ENCODE measurements around the gene ENTPD1.

DNA sequence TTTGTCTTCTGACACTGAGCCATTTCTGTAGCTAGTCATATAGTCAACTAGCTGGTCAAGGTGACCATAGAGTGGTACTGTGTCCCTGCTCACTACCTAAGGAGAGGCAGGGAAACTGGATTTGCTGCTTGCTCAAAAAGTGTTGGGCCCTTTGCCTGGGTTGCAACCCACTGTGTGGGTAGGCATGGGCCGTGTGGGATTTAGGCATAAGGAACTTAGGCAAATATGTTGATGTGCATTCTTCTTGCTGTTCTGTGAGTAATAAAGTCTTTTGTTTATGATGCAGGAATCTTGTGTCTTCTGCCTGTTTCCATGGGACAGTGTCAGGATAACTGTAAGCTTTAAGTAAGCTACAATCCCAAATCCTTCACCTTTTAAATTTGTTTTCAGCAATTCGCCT lies 39.1 kb upstream of the ENTPD1 start:
- TF ChIP-seq, protein P1, sequence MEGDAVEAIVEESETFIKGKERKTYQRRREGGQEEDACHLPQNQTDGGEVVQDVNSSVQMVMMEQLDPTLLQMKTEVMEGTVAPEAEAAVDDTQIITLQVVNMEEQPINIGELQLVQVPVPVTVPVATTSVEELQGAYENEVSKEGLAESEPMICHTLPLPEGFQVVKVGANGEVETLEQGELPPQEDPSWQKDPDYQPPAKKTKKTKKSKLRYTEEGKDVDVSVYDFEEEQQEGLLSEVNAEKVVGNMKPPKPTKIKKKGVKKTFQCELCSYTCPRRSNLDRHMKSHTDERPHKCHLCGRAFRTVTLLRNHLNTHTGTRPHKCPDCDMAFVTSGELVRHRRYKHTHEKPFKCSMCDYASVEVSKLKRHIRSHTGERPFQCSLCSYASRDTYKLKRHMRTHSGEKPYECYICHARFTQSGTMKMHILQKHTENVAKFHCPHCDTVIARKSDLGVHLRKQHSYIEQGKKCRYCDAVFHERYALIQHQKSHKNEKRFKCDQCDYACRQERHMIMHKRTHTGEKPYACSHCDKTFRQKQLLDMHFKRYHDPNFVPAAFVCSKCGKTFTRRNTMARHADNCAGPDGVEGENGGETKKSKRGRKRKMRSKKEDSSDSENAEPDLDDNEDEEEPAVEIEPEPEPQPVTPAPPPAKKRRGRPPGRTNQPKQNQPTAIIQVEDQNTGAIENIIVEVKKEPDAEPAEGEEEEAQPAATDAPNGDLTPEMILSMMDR (IDR thresholded peaks at IDR 0.05) = no peak
- no peak for TF ChIP-seq POLR2AphosphoS5 (IDR thresholded peaks at IDR 0.05)
- no peak for TF ChIP-seq POLR2A (IDR thresholded peaks at IDR 0.05; ENCODE audit: low read depth)

All from esophagus muscularis mucosa (tissue), 3 donors.